Esophagus squamous epithelium (tissue), 4 donors: Measurements from ENCODE around the gene DOK3.

Experiments used
- POLR2A ChIP-seq, 4 donors: fragments of 450-650 bp; IDR thresholded peaks; one replicate each; pipeline ENCODE4 v1.6.1; 2017; ENCODE audit warnings: antibody characterized with exemption in 4 of 4, mild to moderate bottlenecking in 4 of 4, moderate library complexity in 3 of 4
- TF ChIP-seq, protein P1 (sequence below), 6 experiments: fragments of 450-650 bp in 4 of 6; fragments of 200-600 bp in 2 of 6; sonication (generic) in 2 of 6; IDR thresholded peaks; one replicate each; pipeline ENCODE4 v1.5.1; 2016 to 2019; ENCODE audit warnings: antibody characterized with exemption in 6 of 6, mild to moderate bottlenecking in 4 of 6, moderate library complexity in 4 of 6

DNA sequence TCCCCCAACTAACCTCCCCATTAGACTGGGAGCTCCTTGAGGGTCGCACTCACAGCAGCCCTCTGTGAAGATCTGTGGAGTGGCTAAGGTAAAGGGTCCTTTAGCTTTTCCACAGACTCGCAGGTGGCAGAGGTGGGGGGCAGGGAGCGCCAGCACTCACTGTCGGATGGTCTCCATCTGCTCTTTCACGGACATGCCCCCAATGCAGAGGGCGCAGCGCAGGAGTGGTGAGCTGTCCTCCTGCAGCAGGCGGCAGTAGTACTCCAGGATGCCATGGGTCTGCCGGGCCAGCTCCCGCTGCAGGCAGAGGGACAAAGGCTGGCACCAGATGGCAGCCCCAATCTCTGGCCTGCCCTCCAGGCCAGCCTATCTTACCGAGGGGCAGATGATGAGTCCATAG, 4.9 kb upstream of the DOK3 start:
- TF ChIP-seq, protein P1, sequence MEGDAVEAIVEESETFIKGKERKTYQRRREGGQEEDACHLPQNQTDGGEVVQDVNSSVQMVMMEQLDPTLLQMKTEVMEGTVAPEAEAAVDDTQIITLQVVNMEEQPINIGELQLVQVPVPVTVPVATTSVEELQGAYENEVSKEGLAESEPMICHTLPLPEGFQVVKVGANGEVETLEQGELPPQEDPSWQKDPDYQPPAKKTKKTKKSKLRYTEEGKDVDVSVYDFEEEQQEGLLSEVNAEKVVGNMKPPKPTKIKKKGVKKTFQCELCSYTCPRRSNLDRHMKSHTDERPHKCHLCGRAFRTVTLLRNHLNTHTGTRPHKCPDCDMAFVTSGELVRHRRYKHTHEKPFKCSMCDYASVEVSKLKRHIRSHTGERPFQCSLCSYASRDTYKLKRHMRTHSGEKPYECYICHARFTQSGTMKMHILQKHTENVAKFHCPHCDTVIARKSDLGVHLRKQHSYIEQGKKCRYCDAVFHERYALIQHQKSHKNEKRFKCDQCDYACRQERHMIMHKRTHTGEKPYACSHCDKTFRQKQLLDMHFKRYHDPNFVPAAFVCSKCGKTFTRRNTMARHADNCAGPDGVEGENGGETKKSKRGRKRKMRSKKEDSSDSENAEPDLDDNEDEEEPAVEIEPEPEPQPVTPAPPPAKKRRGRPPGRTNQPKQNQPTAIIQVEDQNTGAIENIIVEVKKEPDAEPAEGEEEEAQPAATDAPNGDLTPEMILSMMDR (IDR thresholded peaks at IDR 0.05), result no peak
- TF ChIP-seq POLR2A (IDR thresholded peaks at IDR 0.05), result no peak
